NCI-H510A (cell line): ENCODE measurements around the gene SMARCAL1.
A peak's percentile ranks its signal among the peaks of the same experiment; 100 is the strongest.

Experiments used
- DNase-seq: peaks from one replicate; lab custom pipeline; 2025; lab: John Stamatoyannopoulos, UW

SMARCAL1 gene

GRCh38 chr2:216477283-216478035 lies 65.2 kb downstream of the SMARCAL1 start:
- DNase-seq = no peak

GRCh38 chr2:216478151-216478550 lies 65.9 kb downstream of the SMARCAL1 start:
- DNase-seq = no peak

GRCh38 chr2:216478791-216479190 lies 66.5 kb downstream of the SMARCAL1 start:
- DNase-seq = no peak

- DNase-seq = no peak
These were observed 67.9 kb downstream of the SMARCAL1 start for GRCh38 chr2:216480221-216480620.

GRCh38 chr2:216482640-216483039 lies 70.4 kb downstream of the SMARCAL1 start:
- DNase-seq = no peak

GRCh38 chr2:216485237-216485636 lies 73.0 kb downstream of the SMARCAL1 start:
- DNase-seq = no peak

GRCh38 chr2:216485745-216486144 lies 73.5 kb downstream of the SMARCAL1 start:
- DNase-seq = no peak

- no peak for DNase-seq
These were observed 74.0 kb downstream of the SMARCAL1 start for GRCh38 chr2:216486271-216486670.

GRCh38 chr2:216486708-216487107 lies 74.4 kb downstream of the SMARCAL1 start:
- DNase-seq = no peak

- no peak for DNase-seq
These were observed 77.8 kb downstream of the SMARCAL1 start for GRCh38 chr2:216490061-216490460.

- peak; percentile 10 for DNase-seq
These were observed 79.7 kb downstream of the SMARCAL1 start for GRCh38 chr2:216491793-216492596.

GRCh38 chr2:216492597-216493333 lies 80.5 kb downstream of the SMARCAL1 start:
- DNase-seq = no peak

GRCh38 chr2:216493334-216493685 lies 81.0 kb downstream of the SMARCAL1 start:
- DNase-seq = no peak

GRCh38 chr2:216495656-216496055 lies 83.4 kb downstream of the SMARCAL1 start:
- no peak for DNase-seq

GRCh38 chr2:216497382-216498069 lies 85.2 kb downstream of the SMARCAL1 start:
- no peak for DNase-seq

- DNase-seq = no peak
These were observed 85.7 kb downstream of the SMARCAL1 start for GRCh38 chr2:216498070-216498378.

- DNase-seq = peak; percentile 89
These were observed 86.4 kb downstream of the SMARCAL1 start, which contains the start of gene RPL37A for GRCh38 chr2:216498379-216499352. Gene RPL37A (plus strand): TSS chr2:216498844. CDS start chr2:216498875, 31 bp downstream.

GRCh38 chr2:216499641-216500218 lies 87.4 kb downstream of the SMARCAL1 start:
- no peak for DNase-seq

- no peak for DNase-seq
These were observed 88.3 kb downstream of the SMARCAL1 start for GRCh38 chr2:216500572-216500971.

GRCh38 chr2:216501854-216502253 lies 89.6 kb downstream of the SMARCAL1 start:
- no peak for DNase-seq
